ENCODE measurements around the gene LEPR.

LEPR gene

DNA sequence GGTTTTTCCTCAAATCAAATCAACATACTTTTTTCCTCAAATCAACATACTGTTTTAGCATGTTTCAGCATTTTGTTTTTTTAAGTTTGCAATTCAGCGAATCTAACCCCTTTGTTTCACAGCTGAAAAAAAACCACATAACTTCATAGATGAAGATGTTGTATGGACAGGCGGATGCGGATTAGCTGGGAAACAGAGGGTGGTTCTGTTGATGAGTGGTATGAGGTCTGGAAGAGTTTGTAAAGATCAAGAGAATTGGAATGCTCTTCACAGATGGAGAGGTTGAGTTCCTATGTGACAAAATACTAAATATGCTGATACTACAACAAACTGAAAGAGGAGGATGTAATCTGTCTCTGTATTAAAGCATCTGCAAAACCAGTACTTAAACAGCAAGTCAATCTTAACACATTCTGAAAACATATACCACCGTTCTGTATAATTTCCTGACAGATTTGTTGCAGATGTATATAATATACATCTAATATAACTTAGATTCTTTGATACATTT is 10.6 kb upstream of the LEPR start:
- Histone ChIP-seq H4K20me1 (no peaks in the 10 kb centered on the region), H3K4me1 (no peaks in the 10 kb centered on the region), H3K27ac (no peak overlapping the region), H3K36me3 (no peaks in the 10 kb centered on the region), H3K27me3 (no peaks in the 10 kb centered on the region), H3K4me2 (no peak overlapping the region), H3K9ac (no peak overlapping the region), H3K4me3 (no peak overlapping the region), H3K9me3 (no peaks in the 10 kb centered on the region)
- no peak for TF ChIP-seq Cebpa-rat (IDR thresholded peaks at IDR 0.05)

GRCh38 chr1:65412256-65412983 is 8.0 kb upstream of the LEPR start:
- no peaks in the 10 kb centered on the region for H3K4me1 ChIP-seq
- no peak overlapping the region for H3K9ac ChIP-seq
- no peaks in the 10 kb centered on the region for H3K9me3 ChIP-seq
- no peaks in the 10 kb centered on the region for H3K27me3 ChIP-seq
- no peak overlapping the region for H3K4me2 ChIP-seq
- no peak overlapping the region for H3K27ac ChIP-seq
- H4K20me1 ChIP-seq = no peaks in the 10 kb centered on the region
- TF ChIP-seq Cebpa-rat (IDR thresholded peaks at IDR 0.05) = no peak
- no peaks in the 10 kb centered on the region for H3K36me3 ChIP-seq
- H3K4me3 ChIP-seq = no peak overlapping the region

- no peaks in the 10 kb centered on the region for H4K20me1 ChIP-seq
- no peaks in the 10 kb centered on the region for H3K4me1 ChIP-seq
- H3K9ac ChIP-seq = no peak overlapping the region
- H3K27ac ChIP-seq = no peak overlapping the region
- no peaks in the 10 kb centered on the region for H3K9me3 ChIP-seq
- no peaks in the 10 kb centered on the region for H3K36me3 ChIP-seq
- H3K4me2 ChIP-seq = no peak overlapping the region
- TF ChIP-seq Cebpa-rat (IDR thresholded peaks at IDR 0.05) = no peak
- H3K27me3 ChIP-seq = no peaks in the 10 kb centered on the region
- H3K4me3 ChIP-seq = no peak overlapping the region
Observed at GRCh38 chr1:65412984-65413375, 7.5 kb upstream of the LEPR start.

DNA sequence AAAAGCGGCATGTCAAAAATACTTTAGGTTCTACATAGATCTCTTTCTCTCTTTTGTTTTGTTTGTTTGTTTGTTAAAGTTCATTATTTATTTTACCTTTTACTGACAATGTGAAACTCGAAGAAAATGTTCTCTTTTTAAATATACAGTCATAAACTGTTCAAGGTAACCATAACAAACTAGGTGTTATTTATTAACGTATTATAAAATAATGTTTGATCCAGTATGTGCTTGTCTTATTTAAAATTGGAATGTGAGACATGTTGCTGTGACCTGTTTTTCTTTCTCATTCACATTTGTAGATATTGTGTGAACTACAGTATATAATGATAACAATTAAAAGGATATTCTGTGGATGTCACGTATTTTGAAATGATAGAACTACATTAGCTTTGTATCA is 5.9 kb upstream of the LEPR start:
- no peaks in the 10 kb centered on the region for H4K20me1 ChIP-seq
- H3K27ac ChIP-seq = no peak overlapping the region
- no peak overlapping the region for H3K4me3 ChIP-seq
- H3K4me1 ChIP-seq = peaks cover 7% of the 10 kb centered on the region; the same call in 1 of the 2 replicates
- H3K9ac ChIP-seq = no peak overlapping the region
- no peak overlapping the region for H3K4me2 ChIP-seq
- TF ChIP-seq Cebpa-rat (IDR thresholded peaks at IDR 0.05) = no peak
- H3K9me3 ChIP-seq = no peaks in the 10 kb centered on the region
- H3K36me3 ChIP-seq = no peaks in the 10 kb centered on the region
- no peaks in the 10 kb centered on the region for H3K27me3 ChIP-seq

- Histone ChIP-seq H3K27ac (no peak overlapping the region), H4K20me1 (no peaks in the 10 kb centered on the region), H3K9ac (no peak overlapping the region), H3K9me3 (no peaks in the 10 kb centered on the region), H3K4me1 (peaks cover 11% of the 10 kb centered on the region), H3K4me3 (no peak overlapping the region), H3K36me3 (no peaks in the 10 kb centered on the region), H3K4me2 (no peak overlapping the region), H3K27me3 (no peaks in the 10 kb centered on the region)
- TF ChIP-seq Cebpa-rat (IDR thresholded peaks at IDR 0.05) = no peak
Observed at GRCh38 chr1:65416767-65417166, 3.7 kb upstream of the LEPR start.

DNA sequence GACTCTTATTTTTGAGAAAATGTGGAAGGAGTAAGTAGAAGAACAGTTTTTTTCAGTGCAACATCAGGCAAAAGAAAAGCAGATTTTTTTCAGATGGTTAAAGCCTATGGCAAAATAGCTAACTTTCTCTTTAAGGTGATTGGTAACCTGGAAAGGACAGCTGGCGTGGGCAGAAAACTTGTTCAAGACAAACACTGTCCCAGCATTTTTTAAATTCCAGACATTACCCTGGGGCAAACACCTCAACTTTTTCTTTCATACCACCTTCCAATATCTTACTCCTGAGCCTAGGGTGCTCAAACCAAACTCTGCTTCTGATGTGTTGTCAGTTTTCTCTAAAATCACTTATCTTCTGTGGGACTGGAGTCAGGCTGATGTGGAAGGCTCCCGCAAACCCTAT is 2.7 kb upstream of the LEPR start:
- H3K4me1 ChIP-seq = peaks cover 20% of the 10 kb centered on the region
- no peaks in the 10 kb centered on the region for H3K27me3 ChIP-seq
- no peak overlapping the region for H3K4me3 ChIP-seq
- no peak for TF ChIP-seq Cebpa-rat (IDR thresholded peaks at IDR 0.05)
- H3K9me3 ChIP-seq = no peaks in the 10 kb centered on the region
- no peak overlapping the region for H3K4me2 ChIP-seq
- H3K36me3 ChIP-seq = no peaks in the 10 kb centered on the region
- no peak overlapping the region for H3K9ac ChIP-seq
- H4K20me1 ChIP-seq = no peaks in the 10 kb centered on the region; the same call in 1 of the 2 replicates
- no peak overlapping the region for H3K27ac ChIP-seq

DNA sequence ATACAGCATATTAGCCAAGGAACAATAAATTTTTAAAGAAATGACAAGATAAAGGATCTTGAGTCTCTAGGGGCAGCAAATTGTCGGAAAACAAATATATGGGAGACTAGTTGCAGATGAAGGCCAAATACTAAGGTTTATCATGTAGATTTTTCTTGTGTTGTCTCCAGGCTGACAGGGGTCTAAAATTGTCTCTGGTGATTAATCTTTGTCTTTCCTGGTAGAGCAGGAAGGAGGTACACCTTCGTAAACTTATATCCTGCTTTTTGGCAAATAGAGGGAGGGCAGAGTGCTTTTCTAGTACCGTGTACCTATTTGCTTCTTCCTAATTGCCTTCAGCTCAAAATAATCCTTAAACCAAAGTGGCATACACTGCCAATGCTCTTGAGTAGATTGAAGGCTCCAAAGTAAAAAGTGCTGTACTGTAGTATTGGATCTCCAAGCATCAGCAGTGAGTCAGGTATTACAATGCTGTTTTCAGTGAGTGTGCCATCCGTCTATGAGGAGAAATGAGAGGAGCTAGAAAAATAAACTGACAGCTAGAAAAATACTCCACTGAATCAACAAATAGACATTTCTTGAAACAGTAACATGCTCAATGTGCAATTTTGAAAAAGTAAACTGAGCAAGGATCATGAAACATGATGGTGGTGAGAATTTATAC is 1.8 kb upstream of the LEPR start:
- H3K9me3 ChIP-seq = no peaks in the 10 kb centered on the region
- no peak for TF ChIP-seq Cebpa-rat (IDR thresholded peaks at IDR 0.05)
- no peaks in the 10 kb centered on the region; the same call in 1 of the 2 replicates for H4K20me1 ChIP-seq
- no peak overlapping the region for H3K4me2 ChIP-seq
- H3K27me3 ChIP-seq = no peaks in the 10 kb centered on the region
- no peaks in the 10 kb centered on the region for H3K36me3 ChIP-seq
- H3K4me1 ChIP-seq = peaks cover 21% of the 10 kb centered on the region
- H3K4me3 ChIP-seq = no peak overlapping the region
- no peak overlapping the region for H3K9ac ChIP-seq
- no peak overlapping the region for H3K27ac ChIP-seq

GRCh38 chr1:65419681-65420589 is 533 bp upstream of the LEPR start:
- Histone ChIP-seq H3K27me3 (no peaks in the 10 kb centered on the region), H3K36me3 (no peaks in the 10 kb centered on the region; the same call in 1 of the 2 replicates), H3K27ac (peak overlapping the region; percentile 20; the same call in 1 of the 2 replicates), H3K4me2 (peak overlapping the region; percentile 82), H3K4me3 (peak overlapping the region; percentile 96), H4K20me1 (no peaks in the 10 kb centered on the region; the same call in 1 of the 2 replicates), H3K9me3 (no peaks in the 10 kb centered on the region), H3K9ac (peak overlapping the region; percentile 76), H3K4me1 (peaks cover 21% of the 10 kb centered on the region)
- TF ChIP-seq Cebpa-rat (IDR thresholded peaks at IDR 0.05) = no peak

GRCh38 chr1:65421351-65422025 is 1.0 kb downstream of the LEPR start:
- H3K36me3 ChIP-seq = peaks cover 15% of the 10 kb centered on the region

More at GRCh38 chr1:65421351-65422025, 1.0 kb downstream of the LEPR start:
- H3K4me1 ChIP-seq = peaks cover 34% of the 10 kb centered on the region
- TF ChIP-seq Cebpa-rat (IDR thresholded peaks at IDR 0.05) = no peak
- H3K9me3 ChIP-seq = no peaks in the 10 kb centered on the region
- peak overlapping the region; percentile 95 for H3K9ac ChIP-seq
- H3K4me2 ChIP-seq = peak overlapping the region; percentile 76
- peak overlapping the region; percentile 95 for H3K27ac ChIP-seq
- H3K27me3 ChIP-seq = no peaks in the 10 kb centered on the region
- H3K4me3 ChIP-seq = peak overlapping the region; percentile 96
- H4K20me1 ChIP-seq = no peaks in the 10 kb centered on the region; the same call in 1 of the 2 replicates
